CD4-positive, alpha-beta T cell treated with Interleukin-15 for 1 hour (primary cell): Measurements from ENCODE around the gene RASGRP1.
A peak's percentile ranks its signal among the peaks of the same experiment; 100 is the strongest.
"Not testable (repeated sequence)": the region's sequence is repeated elsewhere in the genome, so short reads cannot be mapped to it uniquely, and the experiment has no call there.

ENCODE experiments used
- DNase-seq: peaks from one replicate; pipeline ENCODE4 v3.0.0-alpha.2; 2020

The RASGRP1 gene

GRCh38 chr15:38564557-38565286, at the start of gene RASGRP1:
Gene RASGRP1, minus strand, starts transcription at chr15:38564814. Its CDS starts 186 bp downstream, at chr15:38564628.
- DNase-seq: peak; percentile 90

- DNase-seq: no peak
These were observed 48.5 kb upstream of the RASGRP1 start for GRCh38 chr15:38613085-38613484.

- DNase-seq: no peak
These were observed 47.7 kb upstream of the RASGRP1 start for GRCh38 chr15:38612159-38612863.

GRCh38 chr15:38611228-38611627, 46.6 kb upstream of the RASGRP1 start:
- peak; percentile 33 for DNase-seq

GRCh38 chr15:38610748-38611147, 46.1 kb upstream of the RASGRP1 start:
- DNase-seq: peak; percentile 57

- no peak for DNase-seq
These were observed 44.6 kb upstream of the RASGRP1 start for GRCh38 chr15:38609097-38609738.

- no peak for DNase-seq
These were observed 44.1 kb upstream of the RASGRP1 start for GRCh38 chr15:38608682-38609081.

- no peak for DNase-seq
These were observed 41.1 kb upstream of the RASGRP1 start for GRCh38 chr15:38605744-38606143.

- DNase-seq: no peak
These were observed 39.1 kb upstream of the RASGRP1 start for GRCh38 chr15:38603672-38604071.

- no peak for DNase-seq
These were observed 38.5 kb upstream of the RASGRP1 start for GRCh38 chr15:38602910-38603670.

- DNase-seq: no peak
These were observed 35.6 kb upstream of the RASGRP1 start for GRCh38 chr15:38600236-38600635.

- DNase-seq: no peak
These were observed 34.1 kb upstream of the RASGRP1 start for GRCh38 chr15:38598749-38599148.

- DNase-seq: no peak
These were observed 32.7 kb upstream of the RASGRP1 start for GRCh38 chr15:38597219-38597800.

- no peak for DNase-seq
These were observed 28.9 kb upstream of the RASGRP1 start for GRCh38 chr15:38593524-38593923.

GRCh38 chr15:38589502-38589901, 24.9 kb upstream of the RASGRP1 start:
- no peak for DNase-seq

- no peak for DNase-seq
These were observed 24.1 kb upstream of the RASGRP1 start for GRCh38 chr15:38588672-38589071.

GRCh38 chr15:38587214-38587613, 22.6 kb upstream of the RASGRP1 start:
- DNase-seq: no peak

- not testable (repeated sequence) for DNase-seq
These were observed 21.4 kb upstream of the RASGRP1 start for GRCh38 chr15:38586005-38586404.

GRCh38 chr15:38578626-38579025, 14.0 kb upstream of the RASGRP1 start:
- no peak for DNase-seq

- no peak for DNase-seq
These were observed 12.9 kb upstream of the RASGRP1 start for GRCh38 chr15:38577424-38577987.

GRCh38 chr15:38576837-38577236, 12.2 kb upstream of the RASGRP1 start:
- DNase-seq: no peak

- no peak for DNase-seq
These were observed 11.6 kb upstream of the RASGRP1 start for GRCh38 chr15:38576261-38576660.
